Brain microvascular endothelial cell (primary cell): Measurements from ENCODE around the gene GALNT16.

Experiments used
- DNase-seq: peaks from one replicate; pipeline ENCODE4 v3.0.0-alpha.2; 2020
- H3K27ac ChIP-seq: fragments of 250-450 bp; sonication (Bioruptor Pico); 2 replicates; pipeline ENCODE4 v1.5.1; 2020; ENCODE audit warnings: mild to moderate bottlenecking, moderate library complexity
- H3K27me3 ChIP-seq: fragments of 250-450 bp; sonication (Bioruptor Pico); replicated peaks from 2 replicates; pipeline ENCODE4 v1.5.1; 2020; ENCODE audit warnings: mild to moderate bottlenecking
- H3K36me3 ChIP-seq: fragments of 250-450 bp; sonication (Bioruptor Pico); replicated peaks from 2 replicates; pipeline ENCODE4 v1.5.1; 2020; ENCODE audit warnings: mild to moderate bottlenecking
- H3K4me3 ChIP-seq: 2 replicates; pipeline ENCODE4 v1.5.1; 2011; ENCODE audit warnings: low read depth, mild to moderate bottlenecking, control low read depth, low read length, moderate library complexity
- CTCF ChIP-seq: IDR thresholded peaks from 2 replicates; pipeline ENCODE4 v1.5.1; 2011; ENCODE audit warnings: low read depth, mild to moderate bottlenecking, moderate library complexity, low read length, control low read depth, inconsistent platforms; ENCODE audit errors: missing control alignments
- in situ Hi-C: cut with HindIII; loops from 2 replicates; pipeline ENCODE4 v1.10.0; 2017; ENCODE audit warnings: low sequenced_read_pairs, low pct_ligation_motif_present

The GALNT16 gene

GRCh38 chr14:69314327-69314726, 54.4 kb downstream of the GALNT16 start:
- Histone ChIP-seq H3K27ac (no peak overlapping the region), H3K4me3 (no peak overlapping the region), H3K36me3 (no peaks in the 10 kb centered on the region), H3K27me3 (no peaks in the 10 kb centered on the region)
- DNase-seq: no peak
- in situ Hi-C loops: no loop called here
- no peak for TF ChIP-seq CTCF

DNA sequence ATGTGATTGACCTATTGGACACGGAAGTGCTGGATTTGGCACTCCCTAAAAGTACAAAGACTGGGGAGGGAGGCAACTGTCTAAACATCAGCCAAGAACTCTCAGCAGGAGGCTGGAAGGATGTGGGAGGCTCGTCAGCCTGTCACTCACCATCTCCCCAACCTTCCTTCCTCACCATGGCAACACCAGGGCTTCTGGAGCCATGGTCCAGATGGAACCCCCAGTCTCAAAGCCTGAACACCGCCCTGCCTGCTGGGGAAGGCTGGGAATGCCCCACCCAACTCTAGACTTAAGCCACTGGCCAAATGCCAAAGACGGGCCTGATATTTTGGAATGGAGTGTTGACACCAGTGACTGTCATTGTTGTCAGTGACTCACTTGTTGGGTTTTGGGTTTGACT, 55.3 kb downstream of the GALNT16 start:
- Histone ChIP-seq H3K27me3 (no peaks in the 10 kb centered on the region), H3K27ac (no peak overlapping the region), H3K4me3 (no peak overlapping the region), H3K36me3 (no peaks in the 10 kb centered on the region)
- TF ChIP-seq CTCF: no peak
- in situ Hi-C loops: no loop called here
- no peak for DNase-seq

DNA sequence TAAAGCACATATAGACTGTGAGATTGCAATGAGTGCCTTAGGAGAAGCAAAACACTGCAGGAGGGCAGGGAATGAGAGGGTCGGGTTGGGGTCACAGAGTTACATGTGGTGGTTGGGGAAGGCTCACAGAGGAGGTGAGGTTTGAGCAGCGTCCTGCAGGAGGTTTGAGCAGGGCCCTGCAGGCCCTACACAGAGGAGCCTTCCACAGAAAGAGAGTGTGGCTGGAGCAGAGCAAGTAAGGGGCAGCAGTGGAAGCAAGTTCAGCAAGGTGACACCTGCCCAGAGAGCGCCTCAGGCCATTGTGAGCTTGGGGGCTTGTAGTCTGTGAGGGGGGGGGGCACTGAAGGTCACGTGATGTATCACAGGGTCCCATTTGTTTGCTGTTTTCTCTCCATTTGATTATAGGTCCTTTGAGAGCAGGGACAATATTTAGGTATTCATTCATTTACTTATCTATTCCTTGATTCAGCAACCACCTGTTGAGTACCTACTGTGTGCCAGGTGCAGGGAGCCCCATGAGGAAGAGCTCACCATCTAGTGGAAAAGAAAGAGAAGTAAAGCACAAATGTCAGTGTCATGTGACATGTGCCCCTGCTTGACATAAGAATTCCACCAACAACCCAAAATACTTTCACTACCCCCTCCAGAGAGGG, 56.6 kb downstream of the GALNT16 start:
- Histone ChIP-seq H3K36me3 (no peaks in the 10 kb centered on the region), H3K4me3 (no peak overlapping the region), H3K27ac (no peak overlapping the region), H3K27me3 (no peaks in the 10 kb centered on the region)
- in situ Hi-C loops: no loop called here
- no peak for TF ChIP-seq CTCF
- no peak for DNase-seq

GRCh38 chr14:69317102-69317755, 57.3 kb downstream of the GALNT16 start:
- in situ Hi-C loops: no loop called here
- DNase-seq: peak; percentile 93
- Histone ChIP-seq H3K27ac (peak overlapping the region; percentile 40), H3K4me3 (no peak overlapping the region), H3K27me3 (no peaks in the 10 kb centered on the region), H3K36me3 (no peaks in the 10 kb centered on the region)
- TF ChIP-seq CTCF: no peak

DNA sequence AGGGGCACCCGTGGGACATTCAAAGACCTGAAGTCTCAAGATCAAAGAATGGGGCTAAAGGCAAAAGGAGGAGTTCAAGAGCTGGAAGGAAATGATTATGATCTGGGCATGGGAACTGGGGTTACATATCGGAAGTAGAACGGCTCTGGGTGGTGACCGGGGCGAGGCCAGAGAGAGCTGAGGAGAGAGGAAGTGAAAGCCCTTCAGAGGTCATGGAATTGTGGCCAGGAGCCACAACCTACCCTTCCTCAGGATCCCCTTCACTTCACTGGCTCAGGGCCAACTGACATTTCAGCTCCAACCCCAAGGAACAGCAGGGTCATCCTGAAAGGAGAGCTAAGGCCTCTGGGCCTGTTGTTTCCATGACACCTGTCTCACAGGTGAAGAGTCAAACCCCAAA, 57.8 kb downstream of the GALNT16 start:
- TF ChIP-seq CTCF: no peak
- H3K27me3 ChIP-seq: no peaks in the 10 kb centered on the region
- no peak for DNase-seq
- no peaks in the 10 kb centered on the region for H3K36me3 ChIP-seq
- H3K27ac ChIP-seq: no peak overlapping the region
- in situ Hi-C loops: no loop called here
- H3K4me3 ChIP-seq: no peak overlapping the region

- peak; percentile 2 for TF ChIP-seq CTCF
- Histone ChIP-seq H3K36me3 (no peaks in the 10 kb centered on the region), H3K27me3 (no peaks in the 10 kb centered on the region), H3K27ac (no peak overlapping the region), H3K4me3 (no peak overlapping the region)
- in situ Hi-C loops: no loop called here
- no peak for DNase-seq
Measured at GRCh38 chr14:69318241-69318640, 58.3 kb downstream of the GALNT16 start.
